SK-N-SH treated with all-trans-retinoic acid at 6 μM for 48 hours (cell line): Measurements from ENCODE around the gene EEFSEC.

ENCODE experiments used
- ATAC-seq: fragments of 200-7000 bp; cut with Tn5 transposase; 3 replicates; pipeline ENCODE4 v1.9.1; 2020; ENCODE audit warnings: mild to moderate bottlenecking, moderate library complexity
- ARNTL ChIP-seq: fragments of 450-650 bp; formaldehyde crosslinking; IDR thresholded peaks from 2 replicates; pipeline ENCODE4 v1.5.0; 2020; ENCODE audit warnings: low read depth, mild to moderate bottlenecking, moderate library complexity, borderline replicate concordance
- BACH2 ChIP-seq: fragments of 250-450 bp; sonication (Bioruptor Pico); IDR thresholded peaks from 2 replicates; pipeline ENCODE4 v1.9.0; 2021; ENCODE audit warnings: mild to moderate bottlenecking, borderline replicate concordance
- CSDC2 ChIP-seq: fragments of 250-450 bp; sonication (Bioruptor Pico); IDR thresholded peaks from 2 replicates; pipeline ENCODE4 v1.5.0; 2020; ENCODE audit warnings: mild to moderate bottlenecking, moderate library complexity
- ESRRG ChIP-seq: fragments of 250-450 bp; sonication (Bioruptor Pico); IDR thresholded peaks from 2 replicates; pipeline ENCODE4 v1.6.1; 2021; ENCODE audit warnings: mild to moderate bottlenecking
- GLIS3 ChIP-seq: fragments of 250-450 bp; sonication (Bioruptor Pico); IDR thresholded peaks from 2 replicates; pipeline ENCODE4 v1.5.0; 2020; ENCODE audit warnings: mild to moderate bottlenecking, moderate library complexity
- ISL1 ChIP-seq: fragments of 250-450 bp; sonication (Bioruptor Pico); IDR thresholded peaks from 2 replicates; pipeline ENCODE4 v2.1.2; 2022; ENCODE audit warnings: mild to moderate bottlenecking, moderate library complexity
- PPARA ChIP-seq: fragments of 250-450 bp; sonication (Bioruptor Pico); IDR thresholded peaks from 2 replicates; pipeline ENCODE4 v1.5.0; 2020; ENCODE audit warnings: mild to moderate bottlenecking, borderline replicate concordance
- RARB ChIP-seq: fragments of 250-450 bp; sonication (Bioruptor Pico); IDR thresholded peaks from 2 replicates; pipeline ENCODE4 v1.8.0; 2021; ENCODE audit warnings: mild to moderate bottlenecking, moderate library complexity
- SNAI2 ChIP-seq: fragments of 250-450 bp; sonication (Bioruptor Pico); IDR thresholded peaks from 2 replicates; pipeline ENCODE4 v1.5.0; 2020; ENCODE audit warnings: mild to moderate bottlenecking, moderate library complexity
- TCF4 ChIP-seq: fragments of 250-450 bp; sonication (Bioruptor Pico); IDR thresholded peaks from 2 replicates; pipeline ENCODE4 v1.8.0; 2021; ENCODE audit warnings: mild to moderate bottlenecking, moderate library complexity, borderline replicate concordance
- TOX ChIP-seq: fragments of 250-450 bp; sonication (Bioruptor Pico); IDR thresholded peaks from 2 replicates; pipeline ENCODE4 v1.8.0; 2021; ENCODE audit warnings: mild to moderate bottlenecking, moderate library complexity, borderline replicate concordance
- ZC3H10 ChIP-seq: fragments of 250-450 bp; sonication (Bioruptor Pico); IDR thresholded peaks from 2 replicates; pipeline ENCODE4 v1.5.1; 2021; ENCODE audit warnings: mild to moderate bottlenecking, moderate library complexity
- ZFP3 ChIP-seq: fragments of 250-450 bp; sonication (Bioruptor Pico); IDR thresholded peaks from 2 replicates; pipeline ENCODE4 v1.5.0; 2020; ENCODE audit warnings: mild to moderate bottlenecking, moderate library complexity
- ZFP30 ChIP-seq: fragments of 450-650 bp; formaldehyde crosslinking; IDR thresholded peaks from 2 replicates; pipeline ENCODE4 v1.5.0; 2022; ENCODE audit warnings: mild to moderate bottlenecking, moderate library complexity
- ZNF565 ChIP-seq: fragments of 450-650 bp; formaldehyde crosslinking; conservative IDR thresholded peaks from 2 replicates; pipeline ENCODE4 v1.5.0; 2020; ENCODE audit warnings: low read depth, mild to moderate bottlenecking, moderate library complexity
- ZNF70 ChIP-seq: fragments of 450-650 bp; formaldehyde crosslinking; IDR thresholded peaks from 2 replicates; pipeline ENCODE4 v1.5.0; 2020; ENCODE audit warnings: mild to moderate bottlenecking, moderate library complexity
- ZNF8 ChIP-seq: fragments of 450-650 bp; formaldehyde crosslinking; IDR thresholded peaks from 2 replicates; pipeline ENCODE4 v1.5.0; 2020; ENCODE audit warnings: mild to moderate bottlenecking, moderate library complexity
- TF ChIP-seq, protein P1 (sequence below): fragments of 250-450 bp; sonication (Bioruptor Pico); IDR thresholded peaks from 2 replicates; pipeline ENCODE4 v1.8.0; 2021; ENCODE audit warnings: low read depth, mild to moderate bottlenecking, moderate library complexity, borderline replicate concordance
- TF ChIP-seq, protein P2 (sequence below): fragments of 250-450 bp; sonication (Bioruptor Pico); IDR thresholded peaks from 2 replicates; pipeline ENCODE4 v1.5.1; 2021; ENCODE audit warnings: mild to moderate bottlenecking, moderate library complexity
- TF ChIP-seq, protein P3 (sequence below): fragments of 250-450 bp; sonication (Bioruptor Pico); IDR thresholded peaks from 2 replicates; pipeline ENCODE4 v1.5.0; 2020; ENCODE audit warnings: mild to moderate bottlenecking, moderate library complexity
- TF ChIP-seq, protein P4 (sequence below): fragments of 250-450 bp; sonication (Bioruptor Pico); IDR thresholded peaks from 2 replicates; pipeline ENCODE4 v1.8.0; 2020; ENCODE audit warnings: mild to moderate bottlenecking, moderate library complexity, borderline replicate concordance
- TF ChIP-seq, protein P5 (sequence below): fragments of 250-450 bp; sonication (Bioruptor Pico); IDR thresholded peaks from 2 replicates; pipeline ENCODE4 v1.5.1; 2020; ENCODE audit warnings: low read depth, mild to moderate bottlenecking, moderate library complexity

The EEFSEC gene

DNA sequence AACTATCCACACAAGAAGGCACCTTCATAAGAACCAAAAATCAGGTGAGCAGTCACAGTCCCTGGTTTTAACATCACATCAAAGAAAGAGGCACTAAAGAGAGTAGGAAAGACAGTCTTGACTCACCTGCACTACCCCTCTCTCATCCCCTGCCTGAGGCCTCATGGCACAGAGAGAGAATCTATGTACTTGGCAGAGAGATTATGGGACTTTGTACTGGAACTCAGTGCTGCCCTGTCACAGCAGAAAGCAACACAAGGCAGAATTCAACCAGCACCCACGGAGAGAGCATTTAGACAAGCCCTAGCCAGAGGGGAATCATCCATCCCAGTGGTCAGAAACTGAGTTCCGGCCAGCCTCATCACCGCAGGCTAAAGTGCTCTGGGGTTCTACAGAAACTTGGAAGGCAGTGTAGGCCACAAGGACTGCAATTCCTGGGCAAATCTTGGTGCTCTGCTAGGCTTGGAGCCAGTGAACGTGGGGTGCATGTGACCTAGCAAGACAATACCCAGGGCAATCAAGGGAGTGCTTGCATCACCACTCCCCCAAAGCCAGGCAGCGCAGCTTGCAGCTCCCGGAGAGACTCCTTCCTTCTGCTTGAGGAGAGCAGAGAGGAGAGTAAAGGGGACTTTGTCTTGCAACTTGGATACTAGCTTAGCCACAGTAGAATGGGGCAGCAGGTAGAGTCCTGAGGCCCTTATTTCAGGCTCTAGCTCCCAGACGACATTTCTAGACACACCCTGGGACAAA lies 21.2 kb upstream of the EEFSEC start:
- no peak for TF ChIP-seq ARNTL (CRISPR knock-in tag)
- no peak for TF ChIP-seq ZNF565 (CRISPR knock-in tag)
- no peak for TF ChIP-seq PPARA (CRISPR knock-in tag)
- TF ChIP-seq BACH2 (CRISPR knock-in tag): no peak
- TF ChIP-seq, protein P1, sequence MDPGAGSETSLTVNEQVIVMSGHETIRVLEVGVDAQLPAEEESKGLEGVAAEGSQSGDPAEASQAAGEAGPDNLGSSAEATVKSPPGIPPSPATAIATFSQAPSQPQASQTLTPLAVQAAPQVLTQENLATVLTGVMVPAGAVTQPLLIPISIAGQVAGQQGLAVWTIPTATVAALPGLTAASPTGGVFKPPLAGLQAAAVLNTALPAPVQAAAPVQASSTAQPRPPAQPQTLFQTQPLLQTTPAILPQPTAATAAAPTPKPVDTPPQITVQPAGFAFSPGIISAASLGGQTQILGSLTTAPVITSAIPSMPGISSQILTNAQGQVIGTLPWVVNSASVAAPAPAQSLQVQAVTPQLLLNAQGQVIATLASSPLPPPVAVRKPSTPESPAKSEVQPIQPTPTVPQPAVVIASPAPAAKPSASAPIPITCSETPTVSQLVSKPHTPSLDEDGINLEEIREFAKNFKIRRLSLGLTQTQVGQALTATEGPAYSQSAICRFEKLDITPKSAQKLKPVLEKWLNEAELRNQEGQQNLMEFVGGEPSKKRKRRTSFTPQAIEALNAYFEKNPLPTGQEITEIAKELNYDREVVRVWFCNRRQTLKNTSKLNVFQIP: no peak
- TF ChIP-seq, protein P2, sequence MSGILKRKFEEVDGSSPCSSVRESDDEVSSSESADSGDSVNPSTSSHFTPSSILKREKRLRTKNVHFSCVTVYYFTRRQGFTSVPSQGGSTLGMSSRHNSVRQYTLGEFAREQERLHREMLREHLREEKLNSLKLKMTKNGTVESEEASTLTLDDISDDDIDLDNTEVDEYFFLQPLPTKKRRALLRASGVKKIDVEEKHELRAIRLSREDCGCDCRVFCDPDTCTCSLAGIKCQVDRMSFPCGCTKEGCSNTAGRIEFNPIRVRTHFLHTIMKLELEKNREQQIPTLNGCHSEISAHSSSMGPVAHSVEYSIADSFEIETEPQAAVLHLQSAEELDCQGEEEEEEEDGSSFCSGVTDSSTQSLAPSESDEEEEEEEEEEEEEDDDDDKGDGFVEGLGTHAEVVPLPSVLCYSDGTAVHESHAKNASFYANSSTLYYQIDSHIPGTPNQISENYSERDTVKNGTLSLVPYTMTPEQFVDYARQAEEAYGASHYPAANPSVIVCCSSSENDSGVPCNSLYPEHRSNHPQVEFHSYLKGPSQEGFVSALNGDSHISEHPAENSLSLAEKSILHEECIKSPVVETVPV (CRISPR knock-in tag): no peak
- no peak for TF ChIP-seq TOX
- no peak for TF ChIP-seq ZNF8 (CRISPR knock-in tag)
- no peak for TF ChIP-seq ZFP3 (CRISPR knock-in tag)
- TF ChIP-seq, protein P3, sequence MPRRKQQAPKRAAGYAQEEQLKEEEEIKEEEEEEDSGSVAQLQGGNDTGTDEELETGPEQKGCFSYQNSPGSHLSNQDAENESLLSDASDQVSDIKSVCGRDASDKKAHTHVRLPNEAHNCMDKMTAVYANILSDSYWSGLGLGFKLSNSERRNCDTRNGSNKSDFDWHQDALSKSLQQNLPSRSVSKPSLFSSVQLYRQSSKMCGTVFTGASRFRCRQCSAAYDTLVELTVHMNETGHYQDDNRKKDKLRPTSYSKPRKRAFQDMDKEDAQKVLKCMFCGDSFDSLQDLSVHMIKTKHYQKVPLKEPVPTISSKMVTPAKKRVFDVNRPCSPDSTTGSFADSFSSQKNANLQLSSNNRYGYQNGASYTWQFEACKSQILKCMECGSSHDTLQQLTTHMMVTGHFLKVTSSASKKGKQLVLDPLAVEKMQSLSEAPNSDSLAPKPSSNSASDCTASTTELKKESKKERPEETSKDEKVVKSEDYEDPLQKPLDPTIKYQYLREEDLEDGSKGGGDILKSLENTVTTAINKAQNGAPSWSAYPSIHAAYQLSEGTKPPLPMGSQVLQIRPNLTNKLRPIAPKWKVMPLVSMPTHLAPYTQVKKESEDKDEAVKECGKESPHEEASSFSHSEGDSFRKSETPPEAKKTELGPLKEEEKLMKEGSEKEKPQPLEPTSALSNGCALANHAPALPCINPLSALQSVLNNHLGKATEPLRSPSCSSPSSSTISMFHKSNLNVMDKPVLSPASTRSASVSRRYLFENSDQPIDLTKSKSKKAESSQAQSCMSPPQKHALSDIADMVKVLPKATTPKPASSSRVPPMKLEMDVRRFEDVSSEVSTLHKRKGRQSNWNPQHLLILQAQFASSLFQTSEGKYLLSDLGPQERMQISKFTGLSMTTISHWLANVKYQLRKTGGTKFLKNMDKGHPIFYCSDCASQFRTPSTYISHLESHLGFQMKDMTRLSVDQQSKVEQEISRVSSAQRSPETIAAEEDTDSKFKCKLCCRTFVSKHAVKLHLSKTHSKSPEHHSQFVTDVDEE (CRISPR knock-in tag): no peak
- TF ChIP-seq, protein P4, sequence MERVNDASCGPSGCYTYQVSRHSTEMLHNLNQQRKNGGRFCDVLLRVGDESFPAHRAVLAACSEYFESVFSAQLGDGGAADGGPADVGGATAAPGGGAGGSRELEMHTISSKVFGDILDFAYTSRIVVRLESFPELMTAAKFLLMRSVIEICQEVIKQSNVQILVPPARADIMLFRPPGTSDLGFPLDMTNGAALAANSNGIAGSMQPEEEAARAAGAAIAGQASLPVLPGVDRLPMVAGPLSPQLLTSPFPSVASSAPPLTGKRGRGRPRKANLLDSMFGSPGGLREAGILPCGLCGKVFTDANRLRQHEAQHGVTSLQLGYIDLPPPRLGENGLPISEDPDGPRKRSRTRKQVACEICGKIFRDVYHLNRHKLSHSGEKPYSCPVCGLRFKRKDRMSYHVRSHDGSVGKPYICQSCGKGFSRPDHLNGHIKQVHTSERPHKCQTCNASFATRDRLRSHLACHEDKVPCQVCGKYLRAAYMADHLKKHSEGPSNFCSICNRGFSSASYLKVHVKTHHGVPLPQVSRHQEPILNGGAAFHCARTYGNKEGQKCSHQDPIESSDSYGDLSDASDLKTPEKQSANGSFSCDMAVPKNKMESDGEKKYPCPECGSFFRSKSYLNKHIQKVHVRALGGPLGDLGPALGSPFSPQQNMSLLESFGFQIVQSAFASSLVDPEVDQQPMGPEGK (CRISPR knock-in tag): no peak
- TF ChIP-seq ISL1 (CRISPR knock-in tag): no peak
- TF ChIP-seq, protein P5, sequence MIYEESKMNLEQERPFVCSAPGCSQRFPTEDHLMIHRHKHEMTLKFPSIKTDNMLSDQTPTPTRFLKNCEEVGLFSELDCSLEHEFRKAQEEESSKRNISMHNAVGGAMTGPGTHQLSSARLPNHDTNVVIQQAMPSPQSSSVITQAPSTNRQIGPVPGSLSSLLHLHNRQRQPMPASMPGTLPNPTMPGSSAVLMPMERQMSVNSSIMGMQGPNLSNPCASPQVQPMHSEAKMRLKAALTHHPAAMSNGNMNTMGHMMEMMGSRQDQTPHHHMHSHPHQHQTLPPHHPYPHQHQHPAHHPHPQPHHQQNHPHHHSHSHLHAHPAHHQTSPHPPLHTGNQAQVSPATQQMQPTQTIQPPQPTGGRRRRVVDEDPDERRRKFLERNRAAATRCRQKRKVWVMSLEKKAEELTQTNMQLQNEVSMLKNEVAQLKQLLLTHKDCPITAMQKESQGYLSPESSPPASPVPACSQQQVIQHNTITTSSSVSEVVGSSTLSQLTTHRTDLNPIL (CRISPR knock-in tag): no peak
- TF ChIP-seq SNAI2 (CRISPR knock-in tag): no peak
- no peak for TF ChIP-seq ZNF70 (CRISPR knock-in tag)
- TF ChIP-seq CSDC2 (CRISPR knock-in tag): no peak
- TF ChIP-seq TCF4 (CRISPR knock-in tag): no peak
- TF ChIP-seq ZC3H10 (CRISPR knock-in tag): no peak
- no peak for TF ChIP-seq GLIS3 (CRISPR knock-in tag)
- TF ChIP-seq RARB: no peak
- TF ChIP-seq, all 23 proteins: peak for 0
- ATAC-seq: no peak

DNA sequence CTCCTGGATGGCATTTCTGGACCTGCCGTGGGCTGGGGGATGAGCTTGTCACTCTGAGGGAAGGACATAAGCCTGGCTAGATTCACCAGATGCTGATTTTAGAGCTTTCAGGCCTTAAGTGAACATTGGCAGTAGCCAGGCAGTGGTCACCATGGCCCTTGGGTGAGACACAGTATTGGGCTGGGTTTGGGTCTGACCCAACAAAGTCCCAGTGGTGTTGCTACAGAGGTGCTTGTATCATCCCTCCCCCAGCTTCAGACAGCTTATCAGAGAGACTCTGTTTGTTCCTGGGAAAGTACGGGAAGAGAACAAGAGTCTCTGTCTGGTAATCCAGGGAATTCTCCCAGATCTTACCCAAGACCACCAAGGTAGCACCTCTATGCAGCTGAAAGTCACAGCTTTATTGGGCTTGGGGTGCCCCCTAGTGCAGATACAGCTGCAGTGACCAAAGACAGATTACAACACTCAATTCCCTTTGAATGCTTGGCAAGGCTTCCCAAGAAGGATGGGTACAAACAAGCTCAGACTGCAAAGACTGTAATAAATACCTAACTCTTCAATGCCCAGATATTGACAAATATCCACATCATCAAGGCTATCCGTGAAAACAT lies 19.9 kb upstream of the EEFSEC start:
- peak; percentile 96 for ATAC-seq
- TF ChIP-seq ESRRG (CRISPR knock-in tag) (no peak), BACH2 (CRISPR knock-in tag) (no peak), SNAI2 (CRISPR knock-in tag) (no peak), ARNTL (CRISPR knock-in tag) (no peak), ZFP3 (CRISPR knock-in tag) (no peak), ZC3H10 (CRISPR knock-in tag) (no peak), ISL1 (CRISPR knock-in tag) (no peak), ZFP30 (no peak), ZNF70 (CRISPR knock-in tag) (no peak)
- TF ChIP-seq, protein P2 (CRISPR knock-in tag): no peak
- TF ChIP-seq, protein P1: no peak
